GM21515 (cell line): ENCODE data around the gene SAMD13.

Experiments
- ATAC-seq: cut with Tn5 transposase; IDR thresholded peaks from one replicate; pipeline ENCODE4 v1.9.1; 2021; ENCODE audit not compliant: unreplicated experiment

The SAMD13 gene

DNA sequence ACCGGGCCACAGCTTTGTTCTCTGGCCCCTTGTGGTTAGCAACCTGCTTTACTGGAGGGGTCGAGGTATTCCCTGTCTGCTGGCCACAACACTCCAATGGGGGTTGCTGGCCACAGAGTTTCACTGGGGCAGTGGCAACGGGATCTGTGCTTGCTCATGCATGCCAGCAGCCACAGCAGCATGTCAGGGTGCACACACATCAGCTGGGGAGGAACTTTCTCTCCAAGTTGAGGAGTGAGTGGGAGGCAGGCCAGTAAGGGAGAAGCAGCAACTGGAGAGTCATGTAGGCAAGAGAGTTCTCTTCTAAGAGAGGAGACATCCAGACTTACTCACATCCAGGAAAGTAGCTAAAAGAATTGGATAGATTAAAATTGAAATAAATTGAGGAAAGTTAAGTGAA, 38.0 kb downstream of the SAMD13 start:
- no peak for ATAC-seq

GRCh38 chr1:84344286-84344685, 42.8 kb downstream of the SAMD13 start:
- ATAC-seq, result no peak

- no peak for ATAC-seq
Measured at GRCh38 chr1:84345220-84345619, 43.7 kb downstream of the SAMD13 start.

DNA sequence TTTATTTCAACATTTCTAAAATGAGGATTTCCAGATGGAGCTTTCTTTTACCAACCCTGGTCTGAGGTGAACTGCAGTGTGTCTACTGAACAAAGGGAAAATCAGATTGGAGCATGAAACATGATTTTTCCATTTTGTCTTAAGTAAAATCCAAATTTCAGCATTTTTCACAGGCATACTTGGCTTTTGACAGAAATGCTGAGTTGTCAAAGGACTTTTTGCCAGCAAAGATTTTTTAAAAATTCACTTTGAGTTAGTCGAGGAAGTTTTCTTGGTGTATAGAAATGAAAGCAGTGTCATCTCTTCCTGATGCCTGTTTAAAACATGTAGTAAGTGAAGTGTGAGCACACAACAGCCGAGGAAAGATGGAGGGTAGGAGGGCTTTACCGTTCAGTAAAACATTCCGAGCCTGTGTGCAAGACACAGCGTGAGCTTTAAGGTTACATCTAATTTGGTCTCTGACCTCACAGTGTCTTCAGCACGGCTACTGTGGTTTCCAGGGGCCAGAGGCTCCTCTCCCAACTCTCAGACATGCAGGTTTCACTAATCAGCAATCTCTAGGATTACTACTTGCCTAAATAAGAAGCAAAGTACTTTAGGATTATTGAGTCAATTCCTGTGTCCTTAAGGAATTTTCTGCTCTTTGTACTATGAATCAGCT, 45.9 kb downstream of the SAMD13 start:
- no peak for ATAC-seq

GRCh38 chr1:84347932-84348555, 46.5 kb downstream of the SAMD13 start:
- ATAC-seq, result no peak

- ATAC-seq, result no peak
Measured at GRCh38 chr1:84348759-84349158, 47.3 kb downstream of the SAMD13 start.

DNA sequence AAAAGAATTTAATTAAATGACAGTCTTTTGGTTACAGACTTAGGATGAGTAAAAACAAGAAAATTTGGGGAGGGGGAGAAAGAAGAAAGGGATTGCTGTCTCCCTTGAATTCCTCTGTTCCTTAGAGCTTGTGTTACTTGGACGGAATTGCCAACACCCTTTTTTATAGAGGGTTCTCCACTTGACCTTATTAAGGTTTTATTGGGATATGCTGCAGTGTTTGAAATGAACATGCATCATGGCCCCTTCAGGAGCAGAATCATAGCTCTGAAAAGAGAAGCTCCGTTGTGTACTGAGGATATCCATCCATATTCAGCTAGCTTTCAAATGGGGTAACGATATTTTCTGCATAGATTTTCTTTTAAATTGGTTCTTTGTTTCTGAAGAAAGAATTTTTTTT, 48.6 kb downstream of the SAMD13 start:
- no peak for ATAC-seq

GRCh38 chr1:84350550-84350949, 49.0 kb downstream of the SAMD13 start:
- no peak for ATAC-seq

DNA sequence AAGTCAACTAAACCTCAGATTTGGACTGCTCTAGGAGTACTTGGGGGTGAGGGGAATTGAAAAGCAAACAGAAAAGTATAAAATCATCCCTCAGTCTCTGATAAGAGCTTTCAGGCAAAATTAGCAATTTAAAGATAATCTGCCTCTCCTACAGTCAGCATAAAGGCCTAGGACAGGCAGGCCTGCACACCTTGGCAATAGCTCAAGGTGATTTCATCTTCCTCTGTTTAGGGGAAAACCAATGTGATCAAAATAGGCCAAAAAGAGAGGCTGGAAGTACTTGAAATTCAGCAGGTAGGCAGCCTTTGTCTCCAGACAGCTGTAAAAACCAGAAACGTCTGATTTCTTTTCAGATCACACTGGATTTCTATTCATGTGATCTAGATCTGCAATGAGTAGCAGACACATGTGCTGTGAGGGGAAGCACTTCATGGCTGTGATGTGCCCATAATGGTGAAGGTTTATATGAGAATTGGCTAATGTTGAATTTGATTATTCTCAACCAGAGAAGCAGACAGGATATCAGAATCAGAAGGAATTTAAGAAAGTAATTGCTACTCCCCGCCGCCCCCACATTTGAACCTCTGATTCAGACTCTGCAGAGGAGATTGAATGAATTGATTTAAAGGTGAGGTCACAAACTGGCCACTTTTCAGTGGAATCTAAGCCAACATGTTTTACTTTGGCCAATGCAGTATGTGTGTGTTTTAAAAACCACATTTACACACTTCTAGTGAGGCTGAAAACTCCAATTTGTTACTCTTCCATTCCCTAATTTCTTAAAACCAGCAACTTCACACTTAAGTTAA, 51.0 kb downstream of the SAMD13 start:
- no peak for ATAC-seq

GRCh38 chr1:84353695-84354094, 52.2 kb downstream of the SAMD13 start:
- ATAC-seq, result no peak

DNA sequence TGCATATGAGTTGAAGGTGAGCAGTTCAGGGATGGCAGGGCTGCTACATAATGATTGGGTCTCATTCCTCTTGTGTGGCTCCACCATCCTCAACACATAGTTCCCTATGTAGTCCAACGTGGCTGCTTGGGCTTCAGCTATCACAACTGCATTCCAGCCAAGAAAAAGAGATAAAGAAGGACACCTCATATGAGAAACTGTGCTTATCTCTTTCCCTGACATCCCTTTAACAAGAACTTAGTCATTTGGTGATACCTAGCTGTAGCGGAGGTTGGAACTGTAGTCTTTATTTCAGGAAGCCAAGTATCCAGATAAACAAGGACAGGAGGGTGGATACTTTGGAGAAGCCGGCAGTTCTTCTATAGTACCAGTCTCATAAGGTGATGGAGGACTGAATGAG, 54.0 kb downstream of the SAMD13 start:
- no peak for ATAC-seq

DNA sequence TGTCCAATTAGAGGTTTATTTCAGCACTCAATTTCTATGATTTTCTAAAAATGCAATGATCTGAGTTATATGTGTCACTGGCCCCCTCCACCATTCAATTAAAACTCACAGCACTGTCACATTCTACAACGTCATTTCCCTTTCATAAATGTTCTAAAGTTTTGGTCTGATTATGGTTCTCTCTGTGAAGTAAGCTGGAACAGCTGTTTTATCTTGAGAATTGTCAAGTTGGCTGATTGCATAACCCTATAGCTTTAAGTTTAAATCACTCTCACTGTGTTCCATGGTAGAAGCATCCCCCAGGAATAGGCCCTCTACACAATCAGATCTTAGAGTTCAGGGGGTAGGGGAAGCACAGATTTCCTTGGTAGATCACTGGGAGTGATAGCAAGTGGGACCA, 55.4 kb downstream of the SAMD13 start:
- no peak for ATAC-seq

DNA sequence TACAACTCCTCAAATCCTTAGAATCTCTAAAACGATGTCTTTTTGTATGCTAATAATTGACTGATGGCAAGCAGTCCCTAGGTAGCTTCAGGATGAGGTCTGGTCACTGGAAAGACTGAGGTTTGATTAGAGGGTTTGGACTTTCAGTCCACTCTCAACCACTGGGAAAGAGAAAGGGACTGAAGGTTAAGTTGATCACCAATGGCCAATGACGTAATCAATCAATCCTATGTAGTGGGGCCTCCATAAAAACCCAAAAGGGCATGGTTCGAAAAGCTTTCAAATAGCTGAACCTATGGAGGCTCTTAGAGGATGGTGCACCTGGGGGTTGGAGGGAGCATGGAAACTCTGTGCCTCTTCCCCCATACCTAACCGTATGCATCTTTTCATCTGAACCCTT, 57.2 kb downstream of the SAMD13 start:
- no peak for ATAC-seq

DNA sequence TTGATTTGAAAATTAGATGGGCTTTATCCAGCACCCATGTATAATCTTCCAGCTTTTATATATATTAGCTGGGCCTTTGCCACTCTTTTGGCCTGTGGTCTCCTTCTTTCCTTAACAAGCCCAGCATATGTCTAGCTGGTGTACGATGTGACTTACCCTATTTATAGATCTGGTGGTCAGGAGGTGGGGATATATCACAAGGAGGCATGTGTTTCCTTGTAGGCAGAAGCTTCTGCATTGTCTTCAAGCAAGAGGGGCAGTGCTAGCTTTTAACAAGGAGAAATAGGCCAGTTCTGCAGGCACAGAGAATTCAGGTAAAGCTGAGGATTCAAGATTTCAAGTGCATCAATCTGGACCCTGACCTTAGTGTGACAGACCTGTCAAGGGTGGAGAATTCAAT, 58.8 kb downstream of the SAMD13 start:
- ATAC-seq, result no peak

GRCh38 chr1:84361796-84362195, 60.3 kb downstream of the SAMD13 start:
- ATAC-seq, result no peak

- ATAC-seq, result no peak
Measured at GRCh38 chr1:84363019-84363418, 61.5 kb downstream of the SAMD13 start.

DNA sequence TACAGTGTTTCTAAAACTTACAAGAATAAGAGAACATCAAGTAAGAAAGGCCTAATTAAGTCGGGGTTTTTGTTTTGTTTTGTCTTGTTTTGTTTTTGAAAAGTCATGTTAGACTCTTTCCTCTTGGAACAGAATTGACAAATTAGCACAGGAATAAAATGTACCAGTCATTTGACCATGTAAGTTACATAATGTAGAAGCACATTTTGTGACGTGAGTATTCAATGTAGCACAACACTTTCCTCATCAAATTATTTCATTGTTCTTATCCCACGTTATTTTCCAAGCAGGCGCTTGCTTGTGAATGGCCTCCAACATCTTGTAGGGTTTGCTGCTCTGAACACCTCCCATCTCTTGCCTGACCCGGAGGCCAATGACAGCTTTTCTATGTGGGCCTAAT, 62.1 kb downstream of the SAMD13 start:
- no peak for ATAC-seq

GRCh38 chr1:84365225-84366221, 64.0 kb downstream of the SAMD13 start:
- no peak for ATAC-seq

DNA sequence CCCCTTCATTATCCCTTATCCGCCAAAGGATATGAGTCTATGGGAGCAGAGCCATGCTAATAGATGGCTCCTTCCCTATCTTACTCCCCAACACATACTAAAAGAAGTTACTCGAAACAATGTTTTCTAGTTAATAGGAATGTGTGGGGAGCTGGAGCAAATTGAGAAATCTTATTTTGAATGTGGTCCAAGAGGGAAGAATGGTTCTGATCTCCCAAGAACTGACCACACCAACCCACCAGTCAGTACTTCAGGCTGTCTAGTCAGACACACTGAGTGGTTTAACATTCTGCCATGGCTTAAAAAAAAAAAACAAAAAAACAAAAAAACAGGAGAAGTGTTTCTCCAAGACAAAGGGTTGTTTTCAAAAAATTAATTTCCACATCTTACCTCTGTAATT, 65.3 kb downstream of the SAMD13 start:
- no peak for ATAC-seq

DNA sequence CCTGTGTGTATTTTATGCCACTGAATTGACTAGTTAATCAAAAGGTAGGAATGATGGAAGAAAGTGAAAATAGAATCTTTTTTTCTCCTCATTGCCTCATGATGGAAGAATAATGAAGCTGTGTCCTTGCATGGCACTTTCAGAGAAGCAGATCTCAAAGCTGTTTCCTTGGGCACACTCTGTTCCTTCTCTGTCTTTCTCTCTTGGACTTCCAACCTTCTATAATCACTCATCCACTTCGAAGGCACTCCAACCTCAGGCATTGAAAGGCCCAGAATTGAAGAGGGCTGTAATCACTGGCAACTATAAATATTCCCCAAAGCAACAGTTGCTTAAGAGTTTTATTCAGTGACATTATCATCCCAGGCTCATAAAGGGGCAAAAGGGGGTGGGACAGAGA, 65.7 kb downstream of the SAMD13 start:
- no peak for ATAC-seq

- ATAC-seq, result no peak
Measured at GRCh38 chr1:84368441-84368840, 66.9 kb downstream of the SAMD13 start.
